Body of pancreas (tissue), 4 donors: Measurements from ENCODE around the gene KIRREL3. TPM values are rescaled to one million over a fixed set of nuclear protein-coding genes. Genes with fewer than 3 reads are reported as not detected.

Experiments used
- ATAC-seq: fragments of 150-250 bp; one replicate; pipeline ENCODE4 v1.9.1; 2016
- DNase-seq, 4 donors: peaks; one replicate each; pipeline ENCODE4 v3.0.0-alpha.2; 2019
- H3K27ac ChIP-seq, 4 donors: fragments of 200-600 bp; sonication (generic); 1 replicate in 3 of 4; 2 replicates in 1 of 4; pipeline versions ENCODE4 v1.5.1 to v1.6.1; 2016 to 2019; ENCODE audit warnings: mild to moderate bottlenecking in 1 of 4, mixed read lengths in 1 of 4, moderate library complexity in 1 of 4
- H3K27me3 ChIP-seq, 2 donors: fragments of 200-600 bp; sonication (generic); one replicate each; pipeline ENCODE4 v1.6.0; 2016; ENCODE audit warnings: mild to moderate bottlenecking in 1 of 2
- H3K36me3 ChIP-seq, 2 donors: fragments of 200-600 bp; sonication (generic); replicated peaks in 1 of 2; 2 replicates each; pipeline ENCODE4 v1.5.1; 2016; ENCODE audit warnings: low read depth in 2 of 2; ENCODE audit not compliant: insufficient read depth in 1 of 2
- H3K4me1 ChIP-seq: fragments of 200-600 bp; sonication (generic); one replicate; pipeline ENCODE4 v1.6.0; 2016
- H3K4me3 ChIP-seq, 2 donors: fragments of 200-600 bp; sonication (generic); 1 replicate in 1 of 2; 2 replicates in 1 of 2; pipeline ENCODE4 v1.5.1; 2016 to 2019
- H3K9me3 ChIP-seq, 3 donors: fragments of 200-600 bp; sonication (generic); 1 replicate in 2 of 3; 2 replicates in 1 of 3; pipeline ENCODE4 v1.5.1; 2016
- POLR2A ChIP-seq, 3 donors: fragments of 450-650 bp; IDR thresholded peaks; one replicate each; pipeline ENCODE4 v1.6.1; 2016; ENCODE audit warnings: antibody characterized with exemption in 3 of 3, mild to moderate bottlenecking in 2 of 3
- WGBS, 2 donors: methylation state at CpG; one replicate each; pipeline ENCODE4 v1.1.5; 2017; 5-methylcytosine and 5-hydroxymethylcytosine counted together
- intact Hi-C: fragments of 100-400 bp; cut with DNase I; formaldehyde crosslinking; loops from one replicate; pipeline ENCODE4 v1.15.1; 2023
- total RNA-seq, 2 donors: library from RNA; depleted of rRNA; stranded (reverse); fragments of >200 nt; gene quantifications; one replicate each; pipeline ENCODE4 v1.1.0, GENCODE V29; 2016
- TF ChIP-seq, protein P1 (sequence below), 7 experiments: fragments of 450-650 bp in 4 of 7; fragments of 200-600 bp in 3 of 7; sonication (generic) in 3 of 7; IDR thresholded peaks; one replicate each; pipeline ENCODE4 v1.5.1; 2016 to 2019; ENCODE audit warnings: antibody characterized with exemption in 7 of 7

KIRREL3 gene
- total RNA-seq, 2 donors from 2014 or later: 0.26 TPM; not detected in 1

DNA sequence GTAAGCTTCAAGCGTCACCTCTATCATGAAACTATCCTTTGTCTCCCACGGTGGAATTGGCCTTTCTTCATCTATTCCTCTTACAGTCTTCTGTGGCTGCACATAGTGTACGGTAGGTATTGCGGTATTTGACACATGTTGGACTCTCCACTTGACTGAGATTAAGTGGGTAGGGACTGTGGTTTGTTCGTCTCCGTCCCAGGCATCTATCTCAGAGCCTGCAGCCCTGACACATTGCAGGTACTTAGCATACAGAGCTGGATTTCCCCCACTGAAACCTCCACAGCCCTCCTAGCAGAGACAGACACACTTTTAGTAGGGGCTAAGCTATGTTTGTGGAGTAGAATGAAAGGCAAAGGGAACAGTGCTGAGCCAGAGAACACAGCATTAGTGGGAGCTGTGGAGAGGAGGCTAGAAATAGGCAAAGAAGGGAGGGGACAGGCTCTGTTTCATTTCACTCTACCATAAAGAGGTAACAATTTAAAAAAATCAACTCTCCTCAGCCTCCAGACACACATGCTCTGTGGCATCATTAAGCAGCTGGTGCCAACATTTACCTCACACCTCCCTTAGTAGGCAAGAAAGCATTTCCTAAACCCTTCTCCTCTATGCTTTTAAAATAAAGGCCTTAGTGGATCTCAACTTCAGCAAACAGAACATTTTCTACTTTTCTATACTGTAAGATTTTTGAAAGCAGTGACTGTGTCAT lies 277.5 kb downstream of the KIRREL3 start:
- DNase-seq (no peak), ATAC-seq (no peak)
- intact Hi-C loops: no loop called here
- Histone ChIP-seq H3K27me3 (no peaks in the 10 kb centered on the region), H3K36me3 (no peaks in the 10 kb centered on the region), H3K4me1 (no peaks in the 10 kb centered on the region), H3K4me3 (no peak overlapping the region), H3K27ac (no peak overlapping the region), H3K9me3 (no peaks in the 10 kb centered on the region)
- TF ChIP-seq POLR2A (IDR thresholded peaks at IDR 0.05): no peak
- TF ChIP-seq, protein P1, sequence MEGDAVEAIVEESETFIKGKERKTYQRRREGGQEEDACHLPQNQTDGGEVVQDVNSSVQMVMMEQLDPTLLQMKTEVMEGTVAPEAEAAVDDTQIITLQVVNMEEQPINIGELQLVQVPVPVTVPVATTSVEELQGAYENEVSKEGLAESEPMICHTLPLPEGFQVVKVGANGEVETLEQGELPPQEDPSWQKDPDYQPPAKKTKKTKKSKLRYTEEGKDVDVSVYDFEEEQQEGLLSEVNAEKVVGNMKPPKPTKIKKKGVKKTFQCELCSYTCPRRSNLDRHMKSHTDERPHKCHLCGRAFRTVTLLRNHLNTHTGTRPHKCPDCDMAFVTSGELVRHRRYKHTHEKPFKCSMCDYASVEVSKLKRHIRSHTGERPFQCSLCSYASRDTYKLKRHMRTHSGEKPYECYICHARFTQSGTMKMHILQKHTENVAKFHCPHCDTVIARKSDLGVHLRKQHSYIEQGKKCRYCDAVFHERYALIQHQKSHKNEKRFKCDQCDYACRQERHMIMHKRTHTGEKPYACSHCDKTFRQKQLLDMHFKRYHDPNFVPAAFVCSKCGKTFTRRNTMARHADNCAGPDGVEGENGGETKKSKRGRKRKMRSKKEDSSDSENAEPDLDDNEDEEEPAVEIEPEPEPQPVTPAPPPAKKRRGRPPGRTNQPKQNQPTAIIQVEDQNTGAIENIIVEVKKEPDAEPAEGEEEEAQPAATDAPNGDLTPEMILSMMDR (IDR thresholded peaks at IDR 0.05): no peak
- 84 to 87% methylated on average over 6 of the region's 6 CpGs for WGBS, 2 donors

DNA sequence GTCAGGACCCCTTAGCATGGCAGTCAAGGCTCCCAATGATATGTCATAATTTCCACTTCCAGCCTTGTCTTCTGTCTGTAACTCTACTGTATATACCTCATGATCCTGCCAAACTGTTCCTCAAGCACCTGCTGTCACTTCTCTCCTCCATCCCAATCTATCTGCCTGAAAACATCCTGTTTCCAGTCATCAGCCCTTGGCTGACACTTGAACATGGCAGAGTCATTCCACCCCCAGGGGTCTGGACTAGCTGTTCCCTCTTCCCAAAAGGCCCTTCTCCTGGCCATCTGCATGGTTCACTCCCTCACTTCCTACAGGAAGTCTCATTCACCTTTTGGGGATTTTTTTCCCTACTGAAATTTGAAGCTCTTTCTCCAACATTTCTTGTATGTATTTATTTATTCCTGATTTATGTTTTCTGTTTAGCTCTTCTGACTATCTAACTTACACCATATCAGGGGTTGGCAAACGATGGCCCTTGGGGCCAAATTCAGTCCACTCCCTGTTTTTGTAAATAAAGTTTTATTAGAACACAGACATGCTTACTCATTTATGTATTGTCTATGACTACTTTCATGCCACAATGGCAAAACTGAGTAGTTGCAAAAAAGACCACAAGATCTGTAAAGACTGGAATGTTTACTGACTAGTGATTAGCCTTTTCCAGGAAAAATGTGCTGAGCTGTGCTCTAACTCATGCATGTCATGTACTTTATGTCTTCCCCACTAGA lies 278.4 kb downstream of the KIRREL3 start:
- no peak overlapping the region for H3K4me3 ChIP-seq
- no peaks in the 10 kb centered on the region for H3K9me3 ChIP-seq
- H3K4me1 ChIP-seq: no peaks in the 10 kb centered on the region
- intact Hi-C loops: no loop called here
- TF ChIP-seq POLR2A (IDR thresholded peaks at IDR 0.05): no peak
- TF ChIP-seq, protein P1 (IDR thresholded peaks at IDR 0.05): no peak
- H3K36me3 ChIP-seq: no peaks in the 10 kb centered on the region
- no peak for DNase-seq
- H3K27me3 ChIP-seq: no peaks in the 10 kb centered on the region
- no peak for ATAC-seq
- WGBS, 2 donors: 83 to 95% methylated on average over 1 of the region's 1 CpG
- H3K27ac ChIP-seq: no peak overlapping the region

DNA sequence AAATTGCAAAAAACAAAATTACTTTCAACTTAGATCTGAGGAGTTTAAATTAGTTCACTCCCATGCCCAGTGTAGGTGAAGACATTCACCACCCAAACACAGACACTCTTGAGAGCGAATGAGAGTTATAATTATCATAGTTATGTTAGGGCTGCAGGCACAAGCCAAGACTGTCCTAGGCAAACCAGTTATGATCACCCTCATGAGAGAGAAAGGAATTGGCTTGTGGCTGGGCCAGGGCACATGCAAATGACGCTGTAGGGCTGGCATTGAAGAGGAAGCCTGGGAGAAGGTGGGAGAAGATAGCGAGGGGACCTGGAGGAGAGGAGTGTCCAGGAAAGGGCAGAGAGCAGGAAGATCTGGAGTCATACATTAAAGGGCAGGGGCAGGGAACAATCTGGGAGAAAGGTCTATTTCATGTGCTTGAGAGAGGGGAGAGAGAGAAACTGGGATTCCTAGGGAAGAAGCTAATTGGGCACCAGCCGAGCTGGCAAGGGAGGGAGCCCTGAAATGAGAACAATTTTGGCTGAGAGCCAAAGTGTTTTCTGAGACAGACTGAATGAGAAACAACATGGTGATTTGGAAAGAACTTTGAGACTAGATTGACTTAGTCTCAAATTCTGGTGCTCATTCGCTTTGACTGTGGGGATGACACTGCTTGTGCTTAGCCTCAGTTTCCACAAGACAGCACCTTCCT lies 279.9 kb downstream of the KIRREL3 start:
- intact Hi-C loops: no loop called here
- no peaks in the 10 kb centered on the region for H3K36me3 ChIP-seq
- DNase-seq (no peak), ATAC-seq (no peak)
- no peaks in the 10 kb centered on the region for H3K27me3 ChIP-seq
- H3K4me3 ChIP-seq: no peak overlapping the region
- H3K27ac ChIP-seq: no peak overlapping the region
- 57 to 66% methylated on average over 5 of the region's 5 CpGs for WGBS, 2 donors
- H3K4me1 ChIP-seq: no peaks in the 10 kb centered on the region
- H3K9me3 ChIP-seq: no peaks in the 10 kb centered on the region
- TF ChIP-seq POLR2A (IDR thresholded peaks at IDR 0.05): no peak
- TF ChIP-seq, protein P1 (IDR thresholded peaks at IDR 0.05): no peak

DNA sequence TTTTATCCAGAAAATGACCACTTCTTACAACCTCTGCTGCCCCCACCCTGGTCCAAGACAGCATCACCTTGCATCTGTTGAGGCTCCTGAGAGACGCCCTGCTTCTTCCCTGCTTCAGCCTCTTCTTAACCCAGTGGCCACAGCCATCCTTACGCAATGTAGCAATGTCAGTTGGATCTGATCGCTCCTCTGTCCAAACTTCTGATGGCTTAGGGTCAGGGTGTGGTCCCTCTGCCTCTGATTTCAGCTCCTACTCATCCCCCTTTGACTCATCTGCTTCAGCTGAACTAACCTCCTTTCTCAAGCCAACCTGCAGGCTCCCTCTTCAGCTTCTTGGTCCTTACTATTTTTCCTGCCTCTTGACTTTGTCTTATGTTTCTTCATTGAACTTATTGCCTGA lies 280.8 kb downstream of the KIRREL3 start:
- TF ChIP-seq, protein P1 (IDR thresholded peaks at IDR 0.05): no peak
- TF ChIP-seq POLR2A (IDR thresholded peaks at IDR 0.05): no peak
- ATAC-seq (no peak), DNase-seq (no peak)
- H3K4me3 ChIP-seq: no peak overlapping the region
- H3K27ac ChIP-seq: no peak overlapping the region
- H3K9me3 ChIP-seq: no peaks in the 10 kb centered on the region
- H3K36me3 ChIP-seq: no peaks in the 10 kb centered on the region
- no peaks in the 10 kb centered on the region for H3K4me1 ChIP-seq
- WGBS, 2 donors: 78 to 82% methylated on average over 3 of the region's 3 CpGs
- H3K27me3 ChIP-seq: no peaks in the 10 kb centered on the region
- intact Hi-C loops: loop anchor here (5.0 kb wide), 1 partner anchor 273 kb away; no protein-coding TSS in a partner anchor
